H1 (cell line): Measurements from ENCODE around the gene ITM2B. TPM values are rescaled to one million over a fixed set of nuclear protein-coding genes. Genes with fewer than 3 reads are reported as not detected.

Experiments used
- CTCF ChIA-PET: fragments of 300-600 bp; sonication (Branson Sonifier 250); formaldehyde crosslinking; loops from one replicate; lab custom pipeline; 2021; ENCODE audit not compliant: partially characterized antibody; lab: Charles Lee
- POLR2A ChIA-PET: fragments of 300-600 bp; sonication (Branson Sonifier 250); formaldehyde crosslinking; loops from one replicate; lab custom pipeline; 2021; ENCODE audit warnings: inconsistent platforms; ENCODE audit not compliant: partially characterized antibody; lab: Charles Lee
- DNase-seq, 2 experiments: peaks; one replicate each; pipeline versions ENCODE4 v3.0.0 to v3.0.0-alpha.2; 2010 to 2022; ENCODE audit warnings: low spot score in 2 of 2, low read depth in 1 of 2, mixed read lengths in 1 of 2
- FAIRE-seq: peaks from 2 replicates; lab custom pipeline; 2011; peaks lifted over from hg19 to GRCh38; lab: Jason Lieb, UNC
- H2AFZ ChIP-seq: 2 replicates; pipeline ENCODE4 v1.8.1; 2012; ENCODE audit warnings: low read length, inconsistent platforms
- H2AK5ac ChIP-seq: 2 replicates; pipeline ENCODE4 v1.6.1; 2013; ENCODE audit warnings: low read depth, low read length
- H2BK120ac ChIP-seq: replicated peaks from 2 replicates; pipeline ENCODE3; 2013; ENCODE audit warnings: low read depth, low read length, inconsistent platforms
- H2BK12ac ChIP-seq: 2 replicates; pipeline ENCODE4 v1.6.1; 2013; ENCODE audit warnings: low read depth, low read length
- H2BK15ac ChIP-seq: 2 replicates; pipeline ENCODE4 v1.6.1; 2013; ENCODE audit warnings: low read length
- H2BK20ac ChIP-seq: 2 replicates; pipeline ENCODE4 v1.6.1; 2013; ENCODE audit warnings: low read length
- H2BK5ac ChIP-seq: 2 replicates; pipeline ENCODE4 v1.6.1; 2013; ENCODE audit warnings: low read depth, low read length
- H3K14ac ChIP-seq: 2 replicates; pipeline ENCODE4 v1.6.1; 2013; ENCODE audit warnings: inconsistent platforms; ENCODE audit not compliant: insufficient read length
- H3K18ac ChIP-seq: 2 replicates; pipeline ENCODE4 v1.6.1; 2013; ENCODE audit warnings: low read length; ENCODE audit errors: extremely low read depth
- H3K23ac ChIP-seq: 2 replicates; pipeline ENCODE4 v1.6.1; 2013; ENCODE audit warnings: inconsistent platforms; ENCODE audit not compliant: insufficient read length
- H3K23me2 ChIP-seq: 2 replicates; pipeline ENCODE4 v1.6.1; 2013; ENCODE audit warnings: low read depth, low read length
- H3K27ac ChIP-seq: 2 replicates; pipeline ENCODE4 v1.6.1; 2011; ENCODE audit warnings: low read depth, low read length, inconsistent platforms
- H3K27me3 ChIP-seq, 4 experiments: replicated peaks in 1 of 4; 1 replicate in 1 of 4; 2 replicates in 3 of 4; pipeline versions ENCODE4 v1.6.1 to v1.8.1; 2011 to 2013; ENCODE audit warnings: low read length in 3 of 4, mild to moderate bottlenecking in 3 of 4, inconsistent platforms in 2 of 4, mixed read lengths in 2 of 4, moderate library complexity in 1 of 4; ENCODE audit not compliant: control insufficient read depth in 3 of 4, insufficient read depth in 3 of 4; ENCODE audit errors: extremely low read depth in 1 of 4
- H3K36me3 ChIP-seq, 4 experiments: 2 replicates each; pipeline versions ENCODE4 v1.6.1 to v1.8.1; 2011 to 2013; ENCODE audit warnings: mild to moderate bottlenecking in 4 of 4, low read length in 3 of 4, moderate library complexity in 2 of 4, control low read depth in 1 of 4, inconsistent platforms in 1 of 4; ENCODE audit not compliant: insufficient read depth in 4 of 4, control insufficient read depth in 2 of 4
- H3K4ac ChIP-seq: replicated peaks from 2 replicates; pipeline ENCODE3; 2013; ENCODE audit warnings: low read length, low read depth, mixed read lengths, inconsistent platforms; ENCODE audit not compliant: insufficient read length
- H3K4me1 ChIP-seq, 4 experiments: replicated peaks in 1 of 4; 1 replicate in 1 of 4; 2 replicates in 3 of 4; pipeline versions ENCODE4 v1.6.1 to v1.8.1; 2011 to 2013; ENCODE audit warnings: low read length in 3 of 4, inconsistent platforms in 2 of 4, mixed read lengths in 1 of 4; ENCODE audit not compliant: insufficient read depth in 4 of 4, control insufficient read depth in 3 of 4
- H3K4me2 ChIP-seq, 2 experiments: 2 replicates each; pipeline versions ENCODE4 v1.6.1 to v1.8.1; 2011 to 2013; ENCODE audit warnings: low read depth in 2 of 2, low read length in 2 of 2, control low read depth in 1 of 2, inconsistent platforms in 1 of 2, mild to moderate bottlenecking in 1 of 2; ENCODE audit not compliant: insufficient read depth in 1 of 2
- H3K4me3 ChIP-seq, 4 experiments: fragments of 200-600, 300-600 bp in 1 of 4; sonication (generic), shearing (Covaris generic), sonication (Bioruptor Twin) in 1 of 4; 2 replicates each; pipeline versions ENCODE4 v1.5.1 to v1.8.1; 2011 to 2016; ENCODE audit warnings: low read length in 4 of 4, low read depth in 3 of 4, control low read depth in 2 of 4, inconsistent platforms in 2 of 4, mild to moderate bottlenecking in 2 of 4, mixed read lengths in 1 of 4, moderate library complexity in 1 of 4; ENCODE audit not compliant: insufficient read depth in 2 of 4; ENCODE audit errors: extremely low read depth in 1 of 4
- H3K56ac ChIP-seq: replicated peaks from 2 replicates; pipeline ENCODE3; 2013; ENCODE audit warnings: low read depth, mild to moderate bottlenecking, mixed read lengths, low read length, inconsistent platforms; ENCODE audit not compliant: insufficient read length
- H3K79me1 ChIP-seq: 2 replicates; pipeline ENCODE4 v1.6.1; 2013; ENCODE audit warnings: low read depth, low read length, control low read depth
- H3K79me2 ChIP-seq, 2 experiments: 2 replicates each; pipeline versions ENCODE4 v1.6.1 to v1.8.1; 2012 to 2013; ENCODE audit warnings: low read length in 2 of 2, mild to moderate bottlenecking in 2 of 2, inconsistent platforms in 1 of 2; ENCODE audit not compliant: insufficient read depth in 2 of 2, control insufficient read depth in 1 of 2
- H3K9ac ChIP-seq, 4 experiments: replicated peaks in 1 of 4; 1 replicate in 1 of 4; 2 replicates in 3 of 4; pipeline versions ENCODE4 v1.6.1 to v1.8.1; 2011 to 2013; ENCODE audit warnings: low read depth in 3 of 4, low read length in 3 of 4, control low read depth in 2 of 4, mild to moderate bottlenecking in 2 of 4, moderate library complexity in 2 of 4, inconsistent platforms in 1 of 4; ENCODE audit errors: extremely low read depth in 1 of 4
- H3K9me3 ChIP-seq, 2 experiments: 2 replicates each; pipeline versions ENCODE4 v1.6.1 to v1.8.1; 2012 to 2013; ENCODE audit warnings: mild to moderate bottlenecking in 2 of 2, moderate library complexity in 2 of 2, control low read depth in 1 of 2, inconsistent platforms in 1 of 2, low read depth in 1 of 2, low read length in 1 of 2, mixed read lengths in 1 of 2; ENCODE audit not compliant: insufficient read depth in 2 of 2
- H4K20me1 ChIP-seq, 2 experiments: replicated peaks in 1 of 2; 2 replicates each; pipeline versions ENCODE3 to v1.8.1; 2011 to 2013; ENCODE audit warnings: inconsistent platforms in 2 of 2, low read length in 2 of 2, mild to moderate bottlenecking in 1 of 2; ENCODE audit not compliant: insufficient read depth in 2 of 2, control insufficient read depth in 1 of 2
- H4K5ac ChIP-seq: 2 replicates; pipeline ENCODE4 v1.6.1; 2013; ENCODE audit warnings: low read length, low read depth, mixed read lengths, inconsistent platforms; ENCODE audit not compliant: insufficient read length
- H4K8ac ChIP-seq: 2 replicates; pipeline ENCODE4 v1.8.0; 2013; ENCODE audit warnings: mild to moderate bottlenecking, moderate library complexity, low read length, inconsistent platforms; ENCODE audit not compliant: insufficient read depth; ENCODE audit errors: extremely low read depth
- H4K91ac ChIP-seq: replicated peaks from 2 replicates; pipeline ENCODE3; 2013; ENCODE audit warnings: low read length, mixed read lengths, inconsistent platforms; ENCODE audit not compliant: insufficient read length
- CEBPB ChIP-seq: IDR thresholded peaks from 2 replicates; pipeline ENCODE4 v1.6.1; 2012; ENCODE audit warnings: low read depth, low read length
- KDM5A ChIP-seq: fragments of 200-600 bp; IDR thresholded peaks from 2 replicates; pipeline ENCODE4 v1.7.1; 2012; ENCODE audit warnings: mild to moderate bottlenecking, low read length, inconsistent platforms, mixed read lengths
- WGBS, 2 experiments: shearing (Covaris generic) in 1 of 2; methylation state at CpG; one replicate each; pipeline versions ENCODE4 v1.1.6 to v1.1.7; 2013 to 2015; ENCODE audit warnings: low lambda C conversion rate in 2 of 2, mixed read lengths in 2 of 2, inconsistent platforms in 1 of 2, low coverage in 1 of 2, missing lambda C conversion rate in 1 of 2; ENCODE audit not compliant: insufficient replicate concordance in 2 of 2, insufficient coverage in 1 of 2, insufficient read length in 1 of 2; ENCODE audit errors: extremely low coverage in 1 of 2, missing lambda C conversion rate in 1 of 2; 5-methylcytosine and 5-hydroxymethylcytosine counted together
- polyA plus RNA-seq, 7 experiments: library from polyadenylated mRNA; depleted of rRNA in 3 of 7; stranded (reverse) in 5 of 7; unstranded in 2 of 7; fragments of >200 nt in 5 of 7; fragments of 200-250 nt in 2 of 7; gene quantifications; 1 replicate in 5 of 7; 2 replicates in 1 of 7; 4 replicates in 1 of 7; pipeline versions ENCODE4 v1.2.1 to v1.2.3, GENCODE V29; 2011 to 2013; ENCODE audit warnings: missing spikeins in 2 of 7, mixed read lengths in 2 of 7
- total RNA-seq: library from RNA; stranded (reverse); fragmentation: NEBNext Ultra II Directional; extraction: Animal tissue kit (Norgen Biotek cat#: 25700); gene quantifications from 2 replicates; pipeline ENCODE4 v1.2.1, GENCODE V29; 2021

The ITM2B gene
- total and polyA plus RNA-seq, 2 of the 8 experiments (the other 6 are each of a cell fraction or from before 2014, with no cell fraction given) = 132 to 184 TPM

DNA sequence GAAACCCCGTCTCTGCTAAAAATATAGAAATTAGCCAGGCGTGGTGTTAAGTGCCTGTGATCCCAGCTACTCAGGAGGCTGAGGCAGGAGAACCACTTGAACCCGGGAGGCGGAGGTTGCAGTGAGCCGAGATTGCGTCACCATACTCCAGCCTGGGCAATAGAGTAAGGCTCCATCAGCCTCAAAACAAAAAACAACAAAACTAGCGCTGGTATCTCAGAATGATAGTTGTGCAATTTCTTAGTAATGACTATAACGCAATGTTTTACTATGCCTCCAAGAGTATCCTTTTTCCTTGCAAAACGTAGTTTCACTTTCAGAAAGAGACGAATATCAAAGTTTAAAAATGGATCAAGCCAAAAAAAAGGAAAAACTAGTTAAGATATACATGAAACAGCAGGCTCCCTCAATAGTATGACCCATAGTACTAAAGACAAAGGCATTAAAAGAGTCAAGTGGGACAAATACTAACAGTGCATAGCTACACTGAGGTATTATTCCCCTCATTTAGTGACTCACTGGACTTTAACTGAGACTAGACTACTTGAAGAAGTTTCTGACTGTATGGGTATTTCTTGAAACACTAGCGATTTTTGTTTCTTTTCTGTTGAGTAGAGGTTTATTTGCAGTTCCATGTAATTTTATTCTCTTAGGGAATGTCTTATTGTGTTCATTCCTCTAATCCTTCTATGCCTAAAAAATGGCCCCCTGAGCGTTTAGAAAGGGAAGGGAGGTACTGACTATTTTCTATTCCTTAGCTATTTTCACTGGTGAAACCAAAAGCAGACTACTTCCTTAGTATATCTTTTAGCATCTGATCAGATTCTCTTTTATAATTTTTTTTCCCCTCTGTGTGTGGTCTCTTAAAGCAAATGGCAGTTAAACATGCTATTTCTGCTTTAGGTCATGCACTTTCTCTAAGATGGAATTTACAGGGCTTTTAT lies 10.4 kb upstream of the ITM2B start:
- H3K9me3 ChIP-seq = no peaks in the 10 kb centered on the region
- H4K20me1 ChIP-seq = no peaks in the 10 kb centered on the region
- H2AK5ac ChIP-seq = no peak overlapping the region
- H3K27ac ChIP-seq = no peak overlapping the region
- no peak overlapping the region for H2BK12ac ChIP-seq
- ChIA-PET CTCF (no interaction called here), POLR2A (interaction anchor here (1.4 kb wide), 1 partner anchor 9 kb away, joined by 4 read pairs; no protein-coding TSS in a partner anchor)
- DNase-seq (no peak), FAIRE-seq (no peak)
- H3K9ac ChIP-seq = no peak overlapping the region
- TF ChIP-seq KDM5A = no peak
- TF ChIP-seq CEBPB = peak; percentile 22; the same call in 1 of the 2 replicates
- no peak overlapping the region for H3K14ac ChIP-seq
- H3K4me2 ChIP-seq = no peak overlapping the region
- no peak overlapping the region for H2BK15ac ChIP-seq
- H3K79me2 ChIP-seq = no peaks in the 10 kb centered on the region
- no peak overlapping the region for H3K18ac ChIP-seq
- H2BK120ac ChIP-seq = no peak overlapping the region
- no peak overlapping the region for H2BK5ac ChIP-seq
- no peak overlapping the region for H2AFZ ChIP-seq
- no peak overlapping the region for H3K4ac ChIP-seq
- H4K5ac ChIP-seq = no peak overlapping the region
- H3K4me3 ChIP-seq = no peak overlapping the region
- H3K23me2 ChIP-seq = no peaks in the 10 kb centered on the region
- 92% methylated on average over 12 of the region's 12 CpGs; no CpG with 5 or more reads in 1 of the 2 experiments for WGBS, 2 experiments
- H4K91ac ChIP-seq = no peak overlapping the region
- no peaks in the 10 kb centered on the region for H3K4me1 ChIP-seq
- H3K23ac ChIP-seq = no peak overlapping the region
- no peaks in the 10 kb centered on the region for H3K27me3 ChIP-seq
- H3K36me3 ChIP-seq = no peaks in the 10 kb centered on the region
- no peak overlapping the region for H3K56ac ChIP-seq
- H3K79me1 ChIP-seq = no peaks in the 10 kb centered on the region
- no peak overlapping the region for H2BK20ac ChIP-seq
- no peak overlapping the region for H4K8ac ChIP-seq
